GM21529 (cell line): ENCODE measurements around the gene SMAD2.
"Not testable (repeated sequence)": the region's sequence is repeated elsewhere in the genome, so short reads cannot be mapped to it uniquely, and the experiment has no call there.

Experiments
- ATAC-seq: cut with Tn5 transposase; IDR thresholded peaks from one replicate; pipeline ENCODE4 v1.9.1; 2021; ENCODE audit not compliant: unreplicated experiment

The SMAD2 gene

DNA sequence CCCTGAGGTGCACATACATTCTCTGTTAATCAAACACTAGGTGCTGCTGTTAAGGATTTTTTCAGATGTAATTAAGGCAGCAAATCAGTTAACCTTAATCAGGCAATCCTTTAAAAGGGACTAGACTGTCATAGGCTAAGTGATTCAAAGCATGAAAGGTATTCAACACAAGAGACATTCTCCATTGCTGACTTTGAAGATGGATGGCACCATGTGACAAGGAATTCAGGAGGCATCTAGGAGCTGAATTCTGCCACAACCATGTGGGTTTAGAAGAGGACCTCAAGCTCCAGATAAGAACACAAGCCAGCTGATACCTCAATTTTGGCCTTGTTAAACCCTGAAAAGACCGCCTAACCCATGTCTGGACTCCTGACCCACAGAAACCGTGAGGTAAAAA is 84.0 kb downstream of the SMAD2 start:
- ATAC-seq, result no peak

DNA sequence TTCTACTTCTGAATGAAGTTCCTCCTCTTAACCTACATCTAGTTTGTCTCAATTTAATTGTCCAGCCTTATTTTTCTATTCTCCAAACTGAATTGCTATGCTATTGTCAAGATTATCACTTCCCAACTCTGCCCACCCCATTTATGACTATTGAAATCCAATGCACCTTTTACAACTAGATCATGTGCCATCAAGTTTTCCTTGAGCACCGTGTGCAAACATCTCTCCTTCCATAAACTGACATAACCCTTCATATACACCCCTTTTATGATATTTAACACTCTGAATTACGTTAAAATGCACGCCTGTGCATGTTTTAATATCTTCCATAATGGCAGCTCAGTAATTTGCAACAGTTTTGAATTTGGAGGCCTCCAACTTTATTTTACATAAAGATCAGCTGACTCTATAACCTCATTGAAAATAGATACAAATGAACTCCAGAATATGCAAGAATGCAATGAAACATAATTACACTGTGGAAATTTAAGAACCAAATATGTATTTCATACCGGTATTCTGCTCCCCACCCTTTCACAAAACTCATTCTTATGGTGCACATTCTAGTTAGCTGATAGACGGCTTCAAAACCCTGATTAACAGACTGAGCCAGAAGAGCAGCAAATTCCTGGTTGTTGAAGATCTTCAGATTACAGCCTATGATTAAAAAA is 85.5 kb downstream of the SMAD2 start:
- ATAC-seq, result no peak

GRCh38 chr18:47842836-47843235 is 87.6 kb downstream of the SMAD2 start:
- no peak for ATAC-seq

DNA sequence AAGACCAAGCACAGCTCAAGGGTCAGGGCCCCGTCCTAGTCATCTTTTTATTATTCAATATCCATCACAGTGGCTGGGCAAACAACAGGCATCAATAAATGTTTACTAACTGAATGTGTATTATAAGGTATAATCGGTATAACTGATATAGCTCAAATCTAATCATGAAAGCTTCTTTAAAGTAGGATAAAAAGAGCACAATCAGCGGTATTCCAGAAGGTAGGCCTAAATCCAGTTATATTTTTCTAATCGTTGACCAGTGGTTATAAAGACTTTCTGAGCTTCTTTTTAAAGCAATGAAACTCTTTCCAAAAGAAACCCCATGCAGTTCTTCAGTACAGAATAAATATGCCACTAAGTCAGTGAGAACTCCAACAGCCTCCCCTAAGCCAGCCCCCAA is 92.1 kb downstream of the SMAD2 start:
- ATAC-seq, result no peak

GRCh38 chr18:47832348-47832747 is 98.1 kb downstream of the SMAD2 start:
- ATAC-seq, result no peak

DNA sequence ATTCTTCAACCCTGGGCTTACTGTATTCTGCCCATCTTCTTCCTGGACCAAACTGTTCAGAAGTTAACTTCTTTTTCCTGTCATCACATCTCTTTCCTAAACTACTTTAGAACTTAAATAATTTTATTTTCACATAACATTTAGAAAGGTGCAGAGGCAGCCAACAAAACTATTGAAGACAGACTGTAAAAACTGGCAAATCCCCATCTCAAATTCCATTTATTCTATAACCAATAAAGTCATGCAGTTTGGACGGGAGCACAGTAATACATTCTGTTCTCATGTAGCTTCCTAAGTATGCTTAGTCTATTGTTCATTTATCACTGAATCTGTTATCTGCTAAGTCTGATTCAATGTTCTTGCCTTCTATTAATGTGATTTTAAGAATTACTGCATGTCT is 99.1 kb downstream of the SMAD2 start:
- no peak for ATAC-seq

GRCh38 chr18:47830772-47831171 is 99.7 kb downstream of the SMAD2 start:
- no peak for ATAC-seq

GRCh38 chr18:47829831-47830230 is 100.6 kb downstream of the SMAD2 start:
- ATAC-seq, result no peak

DNA sequence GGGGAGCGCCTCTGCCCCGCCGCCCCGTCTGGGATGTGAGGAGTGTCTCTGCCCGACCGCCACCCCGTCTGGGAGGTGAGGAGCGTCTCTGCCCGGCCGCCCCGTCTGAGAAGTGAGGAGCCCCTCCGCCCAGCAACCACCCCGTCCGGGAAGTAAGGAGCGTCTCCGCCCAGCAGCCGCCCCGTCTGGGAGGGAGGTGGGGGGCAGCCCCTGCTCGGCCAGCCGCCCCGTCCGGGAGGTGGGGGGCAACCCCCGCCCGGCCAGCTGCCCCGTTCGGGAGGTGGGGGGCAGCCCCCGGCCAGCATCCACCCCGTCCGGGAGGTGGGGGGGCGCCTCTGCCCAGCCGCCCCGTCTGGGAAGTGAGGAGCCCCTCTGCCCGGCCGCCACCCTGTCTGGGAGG is 102.4 kb downstream of the SMAD2 start:
- not testable (repeated sequence) for ATAC-seq

DNA sequence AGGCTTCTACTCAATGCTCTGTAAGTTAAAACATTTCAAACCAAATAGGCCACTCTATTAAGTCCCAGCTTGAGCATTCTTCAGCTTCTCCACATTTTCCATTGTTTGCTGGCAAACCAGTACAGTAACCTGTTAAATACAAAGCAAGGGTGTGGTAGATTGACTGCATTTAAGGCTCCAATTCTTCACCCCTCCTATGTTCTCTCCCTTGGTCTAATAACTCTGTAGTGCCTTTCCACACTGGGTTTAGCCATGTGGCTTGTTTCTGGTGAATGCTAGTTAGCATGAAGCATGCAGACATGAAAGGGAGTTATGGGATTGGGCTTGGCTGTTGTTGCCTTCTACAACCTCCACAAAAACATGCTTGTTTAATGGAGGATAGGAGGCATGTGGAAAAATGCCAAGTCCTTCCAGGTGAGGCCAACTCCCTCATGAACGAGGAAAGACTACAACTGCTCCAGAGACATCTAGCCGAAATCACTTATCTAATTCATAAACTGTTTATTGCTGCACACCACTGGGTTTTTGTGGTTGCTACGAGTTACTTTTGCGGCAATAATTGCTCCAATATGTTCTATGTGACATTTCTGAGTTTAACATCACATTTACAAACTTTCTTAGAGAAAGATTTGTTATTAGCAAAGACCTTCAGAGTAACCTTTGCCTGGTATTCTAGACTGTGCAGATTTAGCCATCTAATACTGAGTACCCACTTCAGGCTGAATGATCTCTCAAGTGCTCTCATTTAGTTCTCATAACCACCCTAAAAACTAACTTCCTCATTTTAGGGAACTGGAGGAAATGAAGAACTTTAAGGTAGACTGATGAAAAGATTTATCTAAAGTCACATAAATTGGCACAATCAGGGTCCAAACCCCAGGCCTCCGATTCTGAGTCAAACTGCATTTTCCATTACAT is 104.0 kb downstream of the SMAD2 start:
- no peak for ATAC-seq

DNA sequence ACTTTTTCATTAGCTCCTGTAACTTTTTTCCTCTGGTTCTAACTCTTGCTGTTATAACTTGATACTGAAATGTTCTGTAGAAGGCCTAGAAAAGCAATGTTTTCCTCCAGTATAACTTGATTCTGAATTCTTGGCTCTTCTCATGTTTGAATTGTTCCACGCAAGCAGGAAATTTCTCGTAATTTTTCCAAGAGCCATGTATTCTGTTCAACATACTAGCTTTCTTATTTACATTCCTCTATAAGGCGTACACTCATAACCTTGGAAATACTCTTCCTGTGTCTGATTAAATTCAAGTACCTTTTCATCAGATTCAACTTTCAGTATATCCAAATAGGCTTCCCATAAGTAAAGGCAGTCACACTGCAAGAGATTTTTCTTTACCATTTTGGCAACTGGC is 109.1 kb downstream of the SMAD2 start:
- no peak for ATAC-seq

DNA sequence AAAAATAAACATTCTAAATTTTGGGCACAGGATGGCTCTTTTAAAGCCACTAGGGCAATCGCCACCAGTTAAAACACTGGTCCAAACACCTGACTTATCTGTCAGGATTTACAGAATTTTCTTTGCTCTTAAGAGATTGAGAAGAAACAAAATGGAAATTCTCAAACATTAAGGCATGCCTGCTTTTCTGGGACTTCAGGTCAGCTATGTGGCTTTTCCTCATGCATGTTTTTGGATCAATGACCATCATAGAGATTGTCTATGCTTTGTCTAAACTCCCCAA is 112.7 kb downstream of the SMAD2 start:
- no peak for ATAC-seq

GRCh38 chr18:47817017-47817794 is 113.3 kb downstream of the SMAD2 start:
- ATAC-seq, result no peak

- no peak for ATAC-seq
Observed at GRCh38 chr18:47815486-47816270, 114.8 kb downstream of the SMAD2 start.

- ATAC-seq, result no peak
Observed at GRCh38 chr18:47809420-47809819, 121.0 kb downstream of the SMAD2 start.

- no peak for ATAC-seq
Observed at GRCh38 chr18:47802802-47803201, 127.7 kb downstream of the SMAD2 start.

GRCh38 chr18:47801817-47802216 is 128.6 kb downstream of the SMAD2 start:
- ATAC-seq, result no peak

DNA sequence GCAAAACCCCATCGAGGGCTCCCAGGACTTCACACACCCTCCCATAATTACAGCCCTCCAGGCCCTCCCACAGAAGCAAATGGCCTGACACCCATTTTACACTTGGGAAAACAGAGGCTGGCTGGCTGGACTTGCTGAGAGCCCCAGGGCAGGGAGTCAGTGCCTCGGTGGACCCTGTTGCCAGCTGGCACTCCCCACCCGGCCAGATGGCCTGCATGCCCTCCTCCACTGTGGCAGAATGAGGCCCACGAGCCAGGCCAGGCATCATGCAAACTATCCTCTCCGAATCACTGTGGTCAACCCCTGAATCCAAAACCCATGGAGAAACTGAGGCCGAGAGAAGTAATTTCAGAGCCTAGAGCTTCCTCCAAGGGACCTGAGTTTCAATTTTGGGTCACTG is 129.7 kb downstream of the SMAD2 start:
- no peak for ATAC-seq

GRCh38 chr18:47800248-47800647 is 130.2 kb downstream of the SMAD2 start:
- no peak for ATAC-seq

DNA sequence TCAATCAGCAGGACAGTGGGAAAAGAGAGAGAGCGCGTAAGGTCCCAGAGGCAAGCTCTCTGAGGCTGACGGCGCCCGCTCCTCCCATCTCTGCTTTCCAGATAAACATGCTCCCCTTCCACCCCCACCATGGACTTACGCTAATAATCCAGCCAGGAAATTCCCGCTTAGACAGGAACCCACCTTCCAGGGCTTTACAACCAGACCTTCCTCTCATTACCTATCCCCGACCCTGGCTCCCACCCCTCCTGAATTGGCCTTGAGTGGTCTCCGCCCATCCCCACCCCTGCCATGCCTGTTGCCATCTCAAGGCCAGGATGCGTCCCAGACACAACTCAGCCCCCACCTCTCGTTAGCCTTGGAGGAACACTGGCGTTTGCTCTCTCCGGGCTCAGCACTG is 131.1 kb downstream of the SMAD2 start:
- no peak for ATAC-seq

- ATAC-seq, result no peak
Observed at GRCh38 chr18:47798366-47798765, 132.1 kb downstream of the SMAD2 start.
